Type B pancreatic cell (in vitro differentiated cells): Measurements from ENCODE around the gene ATG7. TPM values are rescaled to one million over a fixed set of nuclear protein-coding genes. Genes with fewer than 3 reads are reported as not detected.
"Not testable (repeated sequence)": the region's sequence is repeated elsewhere in the genome, so short reads cannot be mapped to it uniquely, and the experiment has no call there.

Source experiments
- DNase-seq: peaks from one replicate; pipeline ENCODE4 v3.0.0; 2021; ENCODE audit warnings: mixed read lengths; ENCODE audit not compliant: unreplicated experiment; ENCODE audit errors: extremely low spot score
- H3K27ac Mint-ChIP-seq: 2 replicates; pipeline ENCODE4 v1.8.0; 2021; ENCODE audit warnings: mild to moderate bottlenecking, mixed read lengths
- H3K27me3 Mint-ChIP-seq: 2 replicates; pipeline ENCODE4 v1.8.0; 2021; ENCODE audit warnings: mixed read lengths
- H3K36me3 Mint-ChIP-seq: 2 replicates; pipeline ENCODE4 v1.8.0; 2021; ENCODE audit warnings: mixed read lengths
- H3K4me1 Mint-ChIP-seq: one replicate; pipeline ENCODE4 v1.8.0; 2021; ENCODE audit warnings: mixed read lengths; ENCODE audit not compliant: unreplicated experiment
- H3K4me3 Mint-ChIP-seq: 2 replicates; pipeline ENCODE4 v1.8.0; 2021; ENCODE audit warnings: mild to moderate bottlenecking, mixed read lengths
- H3K9me3 Mint-ChIP-seq: 2 replicates; pipeline ENCODE4 v1.8.0; 2021; ENCODE audit warnings: mixed read lengths
- total RNA-seq: library from RNA; stranded (reverse); gene quantifications from 2 replicates; pipeline ENCODE4 v1.2.1, GENCODE V29; 2021; ENCODE audit warnings: low replicate concordance
- TF ChIP-seq, protein P1 (sequence below): fragments of 200-600 bp; sonication (generic); conservative IDR thresholded peaks from 2 replicates; pipeline ENCODE4 v1.5.0; 2021; ENCODE audit warnings: antibody characterized with exemption, mild to moderate bottlenecking

Gene ATG7
- total RNA-seq, 1 donor from 2014 or later = 32.4 TPM

- no peaks in the 10 kb centered on the region for H3K36me3 Mint-ChIP-seq
- peak overlapping the region; percentile 73 for H3K4me3 Mint-ChIP-seq
- H3K4me1 Mint-ChIP-seq = peaks cover 41% of the 10 kb centered on the region
- peak overlapping the region; percentile 76 for H3K27ac Mint-ChIP-seq
- no peaks in the 10 kb centered on the region for H3K9me3 Mint-ChIP-seq
- no peak for DNase-seq
- no peaks in the 10 kb centered on the region for H3K27me3 Mint-ChIP-seq
- TF ChIP-seq, protein P1, sequence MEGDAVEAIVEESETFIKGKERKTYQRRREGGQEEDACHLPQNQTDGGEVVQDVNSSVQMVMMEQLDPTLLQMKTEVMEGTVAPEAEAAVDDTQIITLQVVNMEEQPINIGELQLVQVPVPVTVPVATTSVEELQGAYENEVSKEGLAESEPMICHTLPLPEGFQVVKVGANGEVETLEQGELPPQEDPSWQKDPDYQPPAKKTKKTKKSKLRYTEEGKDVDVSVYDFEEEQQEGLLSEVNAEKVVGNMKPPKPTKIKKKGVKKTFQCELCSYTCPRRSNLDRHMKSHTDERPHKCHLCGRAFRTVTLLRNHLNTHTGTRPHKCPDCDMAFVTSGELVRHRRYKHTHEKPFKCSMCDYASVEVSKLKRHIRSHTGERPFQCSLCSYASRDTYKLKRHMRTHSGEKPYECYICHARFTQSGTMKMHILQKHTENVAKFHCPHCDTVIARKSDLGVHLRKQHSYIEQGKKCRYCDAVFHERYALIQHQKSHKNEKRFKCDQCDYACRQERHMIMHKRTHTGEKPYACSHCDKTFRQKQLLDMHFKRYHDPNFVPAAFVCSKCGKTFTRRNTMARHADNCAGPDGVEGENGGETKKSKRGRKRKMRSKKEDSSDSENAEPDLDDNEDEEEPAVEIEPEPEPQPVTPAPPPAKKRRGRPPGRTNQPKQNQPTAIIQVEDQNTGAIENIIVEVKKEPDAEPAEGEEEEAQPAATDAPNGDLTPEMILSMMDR = no peak
Measured at GRCh38 chr3:11510001-11510340, 237.8 kb downstream of the ATG7 start.

GRCh38 chr3:11510356-11510755 is 238.2 kb downstream of the ATG7 start:
- Mint-ChIP-seq H3K36me3 (no peaks in the 10 kb centered on the region), H3K9me3 (no peaks in the 10 kb centered on the region), H3K4me1 (peaks cover 42% of the 10 kb centered on the region), H3K27ac (peak overlapping the region; percentile 76), H3K4me3 (peak overlapping the region; percentile 73), H3K27me3 (no peaks in the 10 kb centered on the region)
- DNase-seq = no peak
- TF ChIP-seq, protein P1 = no peak

- H3K36me3 Mint-ChIP-seq, DNase-seq, H3K27me3 Mint-ChIP-seq, H3K9me3 Mint-ChIP-seq, H3K4me3 Mint-ChIP-seq, H3K27ac Mint-ChIP-seq: not testable (repeated sequence)
- peaks cover 46% of the 10 kb centered on the region for H3K4me1 Mint-ChIP-seq
Measured at GRCh38 chr3:11511606-11512005, 239.4 kb downstream of the ATG7 start.

GRCh38 chr3:11513125-11513816 is 241.1 kb downstream of the ATG7 start:
- not testable (repeated sequence) for H3K36me3 Mint-ChIP-seq, H3K27me3 Mint-ChIP-seq, H3K4me3 Mint-ChIP-seq, H3K9me3 Mint-ChIP-seq, H3K27ac Mint-ChIP-seq, DNase-seq
- peaks cover 53% of the 10 kb centered on the region for H3K4me1 Mint-ChIP-seq

DNA sequence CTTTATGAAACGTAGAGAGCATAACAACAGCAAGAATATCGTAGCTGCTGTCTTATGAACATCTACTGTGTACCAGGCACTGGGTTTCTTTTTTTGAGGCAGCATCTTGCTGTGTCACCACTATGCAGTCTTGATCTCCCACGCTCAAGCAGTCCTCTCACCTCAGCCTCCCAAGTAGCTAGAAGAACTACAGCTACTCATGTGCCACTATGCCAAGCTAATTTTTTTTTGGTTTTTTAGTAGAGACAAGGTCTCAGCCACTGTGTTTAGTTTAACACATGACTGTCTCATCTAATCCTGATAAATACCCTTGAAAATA is 241.6 kb downstream of the ATG7 start:
- TF ChIP-seq, protein P1 = no peak
- H3K27ac Mint-ChIP-seq = peak overlapping the region; percentile 57
- H3K9me3 Mint-ChIP-seq = no peaks in the 10 kb centered on the region
- no peak for DNase-seq
- no peak overlapping the region for H3K4me3 Mint-ChIP-seq
- no peaks in the 10 kb centered on the region for H3K36me3 Mint-ChIP-seq
- H3K27me3 Mint-ChIP-seq = no peaks in the 10 kb centered on the region
- peaks cover 50% of the 10 kb centered on the region for H3K4me1 Mint-ChIP-seq

DNA sequence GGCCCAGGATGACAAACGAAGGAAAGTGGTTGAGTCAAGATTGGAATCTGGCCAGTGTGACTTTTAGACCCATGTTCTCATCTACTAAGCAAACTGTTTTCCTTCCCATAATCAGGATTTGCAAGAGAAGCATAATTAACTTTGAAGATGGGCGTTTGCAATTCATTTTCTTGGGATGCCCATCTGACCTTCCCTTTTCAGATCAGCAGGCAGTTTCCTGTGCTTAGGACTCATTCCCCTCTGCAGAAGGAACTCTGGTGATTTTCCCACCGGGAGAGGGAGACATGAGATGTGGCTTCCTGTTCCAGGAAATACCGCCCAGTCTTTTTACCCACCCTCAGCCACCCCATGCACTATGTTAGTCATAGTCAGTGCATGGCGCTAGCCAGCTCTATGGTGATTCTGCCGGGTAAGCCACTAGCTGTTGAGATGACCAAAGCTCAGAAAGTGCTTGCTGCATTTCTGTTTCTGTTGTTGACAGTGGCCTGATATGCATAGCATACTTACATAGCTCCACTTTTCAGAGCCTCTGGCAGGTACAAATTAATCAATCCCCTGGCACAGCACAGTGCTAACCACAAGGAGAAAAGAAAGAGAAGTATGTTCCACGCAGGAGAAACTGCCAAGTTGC is 242.1 kb downstream of the ATG7 start:
- DNase-seq = no peak
- Mint-ChIP-seq H3K27me3 (no peaks in the 10 kb centered on the region), H3K27ac (peak overlapping the region; percentile 57), H3K36me3 (no peaks in the 10 kb centered on the region), H3K9me3 (no peaks in the 10 kb centered on the region), H3K4me1 (peaks cover 48% of the 10 kb centered on the region), H3K4me3 (no peak overlapping the region)
- TF ChIP-seq, protein P1 = no peak
